ENCODE measurements around the gene RAB27A.

- TF ChIP-seq CTCF (IDR thresholded peaks at IDR 0.05) (no peak), ZFX (IDR thresholded peaks at IDR 0.05; ENCODE audit: borderline replicate concordance) (no peak)
Observed at GRCh38 chr15:55257012-55257670, 32.5 kb downstream of the RAB27A start.
